ENCODE data around the gene LRRC7.

- no peak for TF ChIP-seq POLR2A (IDR thresholded peaks at IDR 0.05; ENCODE audit: low read depth, low read length)
- no peak for TF ChIP-seq POLR2AphosphoS5 (IDR thresholded peaks at IDR 0.05; ENCODE audit: low read depth, low read length)
- no peak for TF ChIP-seq TAF1 (IDR thresholded peaks at IDR 0.05; ENCODE audit: borderline replicate concordance, low read depth, low read length)
These were observed 266.6 kb downstream of the LRRC7 start for GRCh38 chr1:69834336-69834735.

Measured in GM12892 (cell line).